Effector memory CD8-positive, alpha-beta T cell (primary cell): ENCODE measurements around the gene FSCB.

Experiments used
- ATAC-seq: fragments of 150-1000 bp; cut with Tn5 transposase; replicated peaks from 2 replicates; pipeline ENCODE4 v1.10.0; 2021; ENCODE audit warnings: mild to moderate bottlenecking, moderate library complexity
- DNase-seq, 3 experiments: peaks; one replicate each; pipeline ENCODE4 v3.0.0; 2021
- H3K27ac Mint-ChIP-seq, 2 donors: one replicate each; pipeline ENCODE4 v1.8.0; 2022; ENCODE audit warnings: mild to moderate bottlenecking in 2 of 2, mixed read lengths in 2 of 2, moderate library complexity in 2 of 2
- H3K27me3 Mint-ChIP-seq, 2 donors: one replicate each; pipeline ENCODE4 v1.8.0; 2022; ENCODE audit warnings: mixed read lengths in 2 of 2
- H3K36me3 Mint-ChIP-seq: one replicate; pipeline ENCODE4 v1.8.0; 2022; ENCODE audit warnings: mild to moderate bottlenecking, moderate library complexity, mixed read lengths; ENCODE audit not compliant: insufficient read depth
- H3K4me1 Mint-ChIP-seq, 2 donors: one replicate each; pipeline ENCODE4 v1.8.0; 2022; ENCODE audit warnings: low read depth in 2 of 2, mixed read lengths in 2 of 2
- H3K4me3 Mint-ChIP-seq, 2 donors: one replicate each; pipeline ENCODE4 v1.8.0; 2022; ENCODE audit warnings: mild to moderate bottlenecking in 2 of 2, mixed read lengths in 2 of 2, moderate library complexity in 2 of 2
- H3K9me3 Mint-ChIP-seq, 2 donors: one replicate each; pipeline ENCODE4 v1.8.0; 2022; ENCODE audit warnings: mixed read lengths in 2 of 2

FSCB gene

GRCh38 chr14:44468771-44469170, 38.3 kb downstream of the FSCB start:
- H3K36me3 Mint-ChIP-seq: no peaks in the 10 kb centered on the region
- H3K4me3 Mint-ChIP-seq: no peak overlapping the region
- H3K9me3 Mint-ChIP-seq: peaks cover 6 to 7% of the 10 kb centered on the region in 2 donors
- no peaks in the 10 kb centered on the region for H3K27me3 Mint-ChIP-seq
- H3K4me1 Mint-ChIP-seq: no peaks in the 10 kb centered on the region
- ATAC-seq (no peak), DNase-seq (no peak)
- H3K27ac Mint-ChIP-seq: no peak overlapping the region

DNA sequence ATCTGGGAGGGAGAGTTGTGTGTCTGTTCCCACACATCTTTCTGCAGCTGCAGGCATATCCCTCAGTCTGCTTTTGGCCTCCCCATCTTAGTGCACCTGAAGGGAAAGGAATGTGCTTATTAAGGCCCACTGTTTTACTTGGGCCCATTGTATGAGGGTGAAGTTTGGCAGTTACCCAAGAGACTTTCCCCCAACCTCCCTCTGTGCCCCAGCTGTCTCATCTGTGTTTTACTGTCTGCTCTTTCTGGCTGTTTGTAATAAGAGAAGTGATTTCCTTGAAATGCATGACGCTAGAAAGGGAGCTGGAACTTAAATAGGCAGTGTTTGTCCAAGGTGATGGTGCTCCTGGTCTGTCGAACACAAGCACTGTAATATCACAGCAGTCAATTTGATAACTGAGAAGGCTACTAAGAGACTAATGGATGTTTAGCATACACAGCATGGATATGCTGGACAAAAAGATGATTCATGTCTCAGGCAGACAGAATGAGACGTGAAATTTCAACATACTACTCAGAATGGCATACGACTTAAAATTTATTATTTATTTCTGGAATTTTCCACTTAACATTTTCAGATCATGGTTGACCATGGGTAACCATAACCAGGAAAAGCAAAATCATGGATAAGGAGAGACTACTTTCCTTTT, 43.6 kb downstream of the FSCB start:
- Mint-ChIP-seq H3K36me3 (no peaks in the 10 kb centered on the region), H3K27ac (no peak overlapping the region), H3K27me3 (no peaks in the 10 kb centered on the region), H3K4me3 (no peak overlapping the region), H3K9me3 (peaks cover 6 to 7% of the 10 kb centered on the region in 2 donors), H3K4me1 (no peaks in the 10 kb centered on the region)
- DNase-seq (no peak), ATAC-seq (no peak)

- peaks cover 6 to 7% of the 10 kb centered on the region in 2 donors for H3K9me3 Mint-ChIP-seq
- ATAC-seq (no peak), DNase-seq (no peak)
- H3K4me3 Mint-ChIP-seq: no peak overlapping the region
- no peak overlapping the region for H3K27ac Mint-ChIP-seq
- no peaks in the 10 kb centered on the region for H3K4me1 Mint-ChIP-seq
- no peaks in the 10 kb centered on the region for H3K36me3 Mint-ChIP-seq
- no peaks in the 10 kb centered on the region for H3K27me3 Mint-ChIP-seq
Measured at GRCh38 chr14:44462381-44462780, 44.7 kb downstream of the FSCB start.

GRCh38 chr14:44461811-44462210, 45.3 kb downstream of the FSCB start:
- Mint-ChIP-seq H3K9me3 (peaks cover 6 to 7% of the 10 kb centered on the region in 2 donors), H3K4me3 (no peak overlapping the region), H3K27me3 (no peaks in the 10 kb centered on the region), H3K36me3 (no peaks in the 10 kb centered on the region), H3K4me1 (no peaks in the 10 kb centered on the region), H3K27ac (no peak overlapping the region)
- DNase-seq (no peak), ATAC-seq (no peak)
